Sigmoid colon (tissue), 4 donors: ENCODE results near the gene LCN2.

Source experiments
- EP300 ChIP-seq, 4 donors: sonication (generic); formaldehyde crosslinking; IDR thresholded peaks; one replicate each; pipeline ENCODE4 v1.6.1; 2017; ENCODE audit warnings: antibody characterized with exemption in 4 of 4
- POLR2A ChIP-seq, 2 donors: fragments of 450-650 bp; IDR thresholded peaks; one replicate each; pipeline ENCODE4 v1.6.1; 2016; ENCODE audit warnings: antibody characterized with exemption in 2 of 2, mild to moderate bottlenecking in 2 of 2, moderate library complexity in 2 of 2
- POLR2AphosphoS5 ChIP-seq, 4 donors: sonication (generic); formaldehyde crosslinking; IDR thresholded peaks; one replicate each; pipeline ENCODE4 v1.6.1; 2017; ENCODE audit warnings: antibody characterized with exemption in 4 of 4
- TF ChIP-seq, protein P1 (sequence below), 4 experiments: fragments of 450-650 bp in 3 of 4; fragments of 200-600 bp in 1 of 4; IDR thresholded peaks; one replicate each; pipeline ENCODE4 v1.5.1; 2016 to 2019; ENCODE audit warnings: antibody characterized with exemption in 4 of 4, mild to moderate bottlenecking in 3 of 4, moderate library complexity in 2 of 4

DNA sequence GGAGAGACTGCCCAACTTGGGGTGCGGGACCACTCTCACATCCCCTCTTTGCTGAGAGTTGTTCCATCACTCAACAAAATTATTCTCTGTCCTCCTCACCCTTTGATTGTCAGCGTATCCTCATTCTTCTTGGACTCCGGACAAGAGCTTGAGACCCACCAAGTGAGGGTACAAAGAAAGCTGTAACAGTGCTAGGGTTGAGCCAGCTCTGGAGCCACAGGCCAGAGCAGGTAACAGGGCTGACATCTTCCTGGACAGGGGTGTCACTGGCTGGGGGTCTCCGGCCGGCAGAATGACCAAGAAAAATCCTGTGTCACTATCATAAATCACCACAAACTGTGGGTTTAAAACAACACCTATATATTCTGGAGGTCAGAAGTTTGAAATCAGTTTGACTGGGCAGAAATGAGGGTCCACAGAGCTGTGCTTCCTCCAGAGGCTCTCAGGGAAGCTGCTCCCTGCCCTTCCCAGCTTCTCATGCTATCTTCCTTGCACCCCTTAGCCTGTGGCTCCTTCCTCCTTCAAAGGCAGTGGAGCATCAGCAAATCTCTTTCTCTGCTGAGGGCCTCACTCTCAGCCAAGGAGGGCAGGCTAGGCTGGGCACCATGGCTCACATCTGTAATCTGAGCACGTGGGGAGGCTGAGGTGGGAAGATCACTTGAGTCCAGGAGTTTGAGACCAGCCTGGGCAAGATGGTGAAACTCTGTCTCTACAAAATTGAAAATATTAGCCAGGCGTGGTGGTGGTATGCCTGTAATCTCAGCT, 6.7 kb downstream of the LCN2 start:
- TF ChIP-seq EP300 (IDR thresholded peaks at IDR 0.05) (no peak), POLR2A (IDR thresholded peaks at IDR 0.05) (no peak), POLR2AphosphoS5 (IDR thresholded peaks at IDR 0.05) (no peak)
- TF ChIP-seq, protein P1, sequence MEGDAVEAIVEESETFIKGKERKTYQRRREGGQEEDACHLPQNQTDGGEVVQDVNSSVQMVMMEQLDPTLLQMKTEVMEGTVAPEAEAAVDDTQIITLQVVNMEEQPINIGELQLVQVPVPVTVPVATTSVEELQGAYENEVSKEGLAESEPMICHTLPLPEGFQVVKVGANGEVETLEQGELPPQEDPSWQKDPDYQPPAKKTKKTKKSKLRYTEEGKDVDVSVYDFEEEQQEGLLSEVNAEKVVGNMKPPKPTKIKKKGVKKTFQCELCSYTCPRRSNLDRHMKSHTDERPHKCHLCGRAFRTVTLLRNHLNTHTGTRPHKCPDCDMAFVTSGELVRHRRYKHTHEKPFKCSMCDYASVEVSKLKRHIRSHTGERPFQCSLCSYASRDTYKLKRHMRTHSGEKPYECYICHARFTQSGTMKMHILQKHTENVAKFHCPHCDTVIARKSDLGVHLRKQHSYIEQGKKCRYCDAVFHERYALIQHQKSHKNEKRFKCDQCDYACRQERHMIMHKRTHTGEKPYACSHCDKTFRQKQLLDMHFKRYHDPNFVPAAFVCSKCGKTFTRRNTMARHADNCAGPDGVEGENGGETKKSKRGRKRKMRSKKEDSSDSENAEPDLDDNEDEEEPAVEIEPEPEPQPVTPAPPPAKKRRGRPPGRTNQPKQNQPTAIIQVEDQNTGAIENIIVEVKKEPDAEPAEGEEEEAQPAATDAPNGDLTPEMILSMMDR (IDR thresholded peaks at IDR 0.05): no peak
